ENCODE data around the gene PRKCA.

GRCh38 chr17:66359351-66359750, 56.9 kb downstream of the PRKCA start:
- TF ChIP-seq PATZ1 (CRISPR knock-in tag; IDR thresholded peaks at IDR 0.05; ENCODE audit: borderline replicate concordance): no peak
- TF ChIP-seq BACH2 (CRISPR knock-in tag; IDR thresholded peaks at IDR 0.05; ENCODE audit: borderline replicate concordance): no peak
- no peak for TF ChIP-seq ZC3H10 (CRISPR knock-in tag; IDR thresholded peaks at IDR 0.05)
- TF ChIP-seq ZFP30 (CRISPR knock-in tag; IDR thresholded peaks at IDR 0.05): no peak
- no peak for TF ChIP-seq CSDC2 (CRISPR knock-in tag; IDR thresholded peaks at IDR 0.05)
- no peak for TF ChIP-seq ZFP3 (CRISPR knock-in tag; IDR thresholded peaks at IDR 0.05)
